Smooth muscle cell (in vitro differentiated cells): ENCODE data around the gene DHX29. TPM values are rescaled to one million over a fixed set of nuclear protein-coding genes. Genes with fewer than 3 reads are reported as not detected.

Source experiments
- DNase-seq: peaks from one replicate; lab custom pipeline; 2025; ENCODE audit not compliant: unreplicated experiment; lab: John Stamatoyannopoulos, UW
- H2AFZ ChIP-seq: fragments of 200-600 bp; sonication (generic); 2 replicates; pipeline ENCODE4 v1.6.0; 2016; ENCODE audit warnings: antibody characterized with exemption, low read depth, mild to moderate bottlenecking
- H3F3A ChIP-seq: fragments of 200-600 bp; sonication (generic); 2 replicates; pipeline ENCODE4 v1.6.0; 2017; ENCODE audit warnings: antibody characterized with exemption, low read depth
- H3K27ac ChIP-seq: fragments of 200-600 bp; sonication (generic); 2 replicates; pipeline ENCODE4 v1.5.1; 2016; ENCODE audit warnings: low read depth, mild to moderate bottlenecking
- H3K27me3 ChIP-seq: fragments of 200-600 bp; sonication (generic); 2 replicates; pipeline ENCODE4 v1.6.1; 2016; ENCODE audit warnings: low read depth, mild to moderate bottlenecking
- H3K36me3 ChIP-seq: fragments of 200-600 bp; sonication (generic); 2 replicates; pipeline ENCODE4 v1.5.1; 2016; ENCODE audit warnings: low read depth
- H3K4me1 ChIP-seq: fragments of 200-600 bp; sonication (generic); 2 replicates; pipeline ENCODE4 v1.5.1; 2016; ENCODE audit warnings: low read depth
- H3K4me2 ChIP-seq: fragments of 200-600 bp; sonication (generic); 2 replicates; pipeline ENCODE4 v1.6.0; 2016; ENCODE audit warnings: mild to moderate bottlenecking
- H3K4me3 ChIP-seq: fragments of 200-600 bp; sonication (generic); 2 replicates; pipeline ENCODE4 v1.5.1; 2016; ENCODE audit warnings: mild to moderate bottlenecking
- H3K79me2 ChIP-seq: fragments of 200-600 bp; sonication (generic); 2 replicates; pipeline ENCODE4 v1.6.0; 2016; ENCODE audit warnings: low read depth, mild to moderate bottlenecking
- H3K9ac ChIP-seq: fragments of 200-600 bp; sonication (generic); 2 replicates; pipeline ENCODE4 v1.6.0; 2016; ENCODE audit warnings: low read depth
- H3K9me3 ChIP-seq: fragments of 200-600 bp; sonication (generic); replicated peaks from 2 replicates; pipeline ENCODE4 v1.5.1; 2016; ENCODE audit warnings: low read depth
- H4K20me1 ChIP-seq: fragments of 200-600 bp; sonication (generic); 2 replicates; pipeline ENCODE4 v1.6.0; 2016; ENCODE audit warnings: low read depth
- CTCF ChIP-seq: fragments of 200-600 bp; sonication (generic); IDR thresholded peaks from 2 replicates; pipeline ENCODE4 v1.5.1; 2017; ENCODE audit warnings: borderline replicate concordance, mild to moderate bottlenecking, antibody characterized with exemption; ENCODE audit not compliant: insufficient read depth, poor library complexity, severe bottlenecking
- WGBS: methylation state at CpG from one replicate; pipeline ENCODE4 v1.1.7; 2016; ENCODE audit warnings: low lambda C conversion rate; 5-methylcytosine and 5-hydroxymethylcytosine counted together
- polyA plus RNA-seq: library from polyadenylated mRNA; unstranded; fragments of >200 nt; fragmentation: Nextera tagmentation; extraction: Ambion mirVana; gene quantifications from 2 replicates; pipeline ENCODE4 v1.2.1, GENCODE V29; 2016
- total RNA-seq: library from RNA; depleted of rRNA; stranded (reverse); fragments of >200 nt; gene quantifications from 2 replicates; pipeline ENCODE4 v1.2.3, GENCODE V29; 2014

Gene DHX29
- total and polyA plus RNA-seq, 2 experiments from 2014 or later = 27.1 to 40.7 TPM

- H3K79me2 ChIP-seq = no peaks in the 10 kb centered on the region
- H3K27me3 ChIP-seq = peaks cover 100% of the 10 kb centered on the region
- peaks cover 23% of the 10 kb centered on the region for H3K4me1 ChIP-seq
- H3K9ac ChIP-seq = no peak within 1 kb of the TSS
- no peak for TF ChIP-seq CTCF
- H4K20me1 ChIP-seq = no peaks in the 10 kb centered on the region
- peak within 1 kb of the TSS; percentile 86 for H3K4me2 ChIP-seq
- H3F3A ChIP-seq = no peaks in the 10 kb centered on the region
- H2AFZ ChIP-seq = peak within 1 kb of the TSS; percentile 9
- H3K36me3 ChIP-seq = no peaks in the 10 kb centered on the region
- peak within 1 kb of the TSS; percentile 41 for H3K4me3 ChIP-seq
- no peak within 1 kb of the TSS for H3K27ac ChIP-seq
- DNase-seq = no peak
- H3K9me3 ChIP-seq = no peaks in the 10 kb centered on the region
- 1% methylated on average over 70 of the region's 80 CpGs for WGBS
Measured at GRCh38 chr5:55226934-55227663, 80.4 kb downstream of the DHX29 start, which contains the start of gene MCIDAS. Gene MCIDAS (minus strand): TSS chr5:55227315. CDS start chr5:55227138, 177 bp downstream.

- no peaks in the 10 kb centered on the region for H3K36me3 ChIP-seq
- peaks cover 100% of the 10 kb centered on the region for H3K27me3 ChIP-seq
- H3K9ac ChIP-seq = no peak overlapping the region
- no peaks in the 10 kb centered on the region for H3K79me2 ChIP-seq
- H3K4me2 ChIP-seq = peak overlapping the region; percentile 86
- H3K27ac ChIP-seq = no peak overlapping the region
- H3F3A ChIP-seq = no peaks in the 10 kb centered on the region
- H2AFZ ChIP-seq = no peak overlapping the region
- WGBS = 6% methylated on average over 49 of the region's 54 CpGs
- peaks cover 14% of the 10 kb centered on the region for H3K4me1 ChIP-seq
- H3K9me3 ChIP-seq = no peaks in the 10 kb centered on the region
- H3K4me3 ChIP-seq = peak overlapping the region; percentile 41
- no peak for DNase-seq
- TF ChIP-seq CTCF = peak; percentile 50
- H4K20me1 ChIP-seq = no peaks in the 10 kb centered on the region
Measured at GRCh38 chr5:55226027-55226933, 81.2 kb downstream of the DHX29 start.

- H3K4me2 ChIP-seq = no peak overlapping the region
- H3K27ac ChIP-seq = no peak overlapping the region
- peaks cover 14% of the 10 kb centered on the region for H3K4me1 ChIP-seq
- TF ChIP-seq CTCF = no peak
- H3K9ac ChIP-seq = no peak overlapping the region
- H3K4me3 ChIP-seq = no peak overlapping the region
- H3K36me3 ChIP-seq = no peaks in the 10 kb centered on the region
- H3K27me3 ChIP-seq = peaks cover 100% of the 10 kb centered on the region
- no peaks in the 10 kb centered on the region for H3F3A ChIP-seq
- DNase-seq = no peak
- no peaks in the 10 kb centered on the region for H4K20me1 ChIP-seq
- no peaks in the 10 kb centered on the region for H3K79me2 ChIP-seq
- H2AFZ ChIP-seq = no peak overlapping the region
- no peaks in the 10 kb centered on the region for H3K9me3 ChIP-seq
Measured at GRCh38 chr5:55225346-55225745, 82.1 kb downstream of the DHX29 start.
